B cell (primary cell): ENCODE data around the gene APP.

Source experiments
- CTCF ChIP-seq: fragments of 200-600 bp; IDR thresholded peaks from one replicate; pipeline ENCODE4 v1.8.0; 2022; ENCODE audit warnings: antibody characterized with exemption, mild to moderate bottlenecking
- EZH2 ChIP-seq: IDR thresholded peaks from 2 replicates; pipeline ENCODE4 v1.6.1; 2012; ENCODE audit warnings: borderline replicate concordance, low read depth, mild to moderate bottlenecking, moderate library complexity, low read length; ENCODE audit not compliant: insufficient read depth, poor library complexity, severe bottlenecking

GRCh38 chr21:26146681-26147080 lies 23.9 kb downstream of the APP start:
- TF ChIP-seq CTCF (no peak), EZH2 (no peak)
